GM12873 (cell line): ENCODE measurements around the gene PLA2G2A.

Experiments used
- TF ChIP-seq, protein P1 (sequence below): IDR thresholded peaks from 2 replicates; pipeline ENCODE4 v1.5.1; 2012; ENCODE audit warnings: low read depth, mild to moderate bottlenecking, moderate library complexity, low read length, control low read depth; ENCODE audit not compliant: insufficient read depth; ENCODE audit errors: missing control alignments

Gene PLA2G2A

DNA sequence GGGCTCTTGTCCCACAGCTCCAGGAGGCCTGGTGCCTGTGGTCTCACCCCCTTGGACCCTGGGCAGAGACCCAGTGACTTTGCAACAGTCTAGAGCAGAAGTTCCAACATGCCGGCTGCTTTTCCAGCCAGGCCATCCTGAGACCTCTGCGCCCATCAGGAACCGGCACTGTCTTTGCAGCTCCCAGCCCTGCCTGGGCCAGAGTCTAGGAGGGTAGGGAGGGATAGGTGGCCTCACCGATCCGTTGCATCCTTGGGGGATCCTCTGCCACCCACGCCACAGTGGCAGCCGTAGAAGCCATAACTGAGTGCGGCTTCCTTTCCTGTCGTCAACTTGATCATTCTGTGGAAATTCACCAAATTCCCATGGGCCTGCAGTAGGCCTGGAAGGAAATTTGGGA, 1.3 kb downstream of the PLA2G2A start:
- TF ChIP-seq, protein P1, sequence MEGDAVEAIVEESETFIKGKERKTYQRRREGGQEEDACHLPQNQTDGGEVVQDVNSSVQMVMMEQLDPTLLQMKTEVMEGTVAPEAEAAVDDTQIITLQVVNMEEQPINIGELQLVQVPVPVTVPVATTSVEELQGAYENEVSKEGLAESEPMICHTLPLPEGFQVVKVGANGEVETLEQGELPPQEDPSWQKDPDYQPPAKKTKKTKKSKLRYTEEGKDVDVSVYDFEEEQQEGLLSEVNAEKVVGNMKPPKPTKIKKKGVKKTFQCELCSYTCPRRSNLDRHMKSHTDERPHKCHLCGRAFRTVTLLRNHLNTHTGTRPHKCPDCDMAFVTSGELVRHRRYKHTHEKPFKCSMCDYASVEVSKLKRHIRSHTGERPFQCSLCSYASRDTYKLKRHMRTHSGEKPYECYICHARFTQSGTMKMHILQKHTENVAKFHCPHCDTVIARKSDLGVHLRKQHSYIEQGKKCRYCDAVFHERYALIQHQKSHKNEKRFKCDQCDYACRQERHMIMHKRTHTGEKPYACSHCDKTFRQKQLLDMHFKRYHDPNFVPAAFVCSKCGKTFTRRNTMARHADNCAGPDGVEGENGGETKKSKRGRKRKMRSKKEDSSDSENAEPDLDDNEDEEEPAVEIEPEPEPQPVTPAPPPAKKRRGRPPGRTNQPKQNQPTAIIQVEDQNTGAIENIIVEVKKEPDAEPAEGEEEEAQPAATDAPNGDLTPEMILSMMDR = no peak

DNA sequence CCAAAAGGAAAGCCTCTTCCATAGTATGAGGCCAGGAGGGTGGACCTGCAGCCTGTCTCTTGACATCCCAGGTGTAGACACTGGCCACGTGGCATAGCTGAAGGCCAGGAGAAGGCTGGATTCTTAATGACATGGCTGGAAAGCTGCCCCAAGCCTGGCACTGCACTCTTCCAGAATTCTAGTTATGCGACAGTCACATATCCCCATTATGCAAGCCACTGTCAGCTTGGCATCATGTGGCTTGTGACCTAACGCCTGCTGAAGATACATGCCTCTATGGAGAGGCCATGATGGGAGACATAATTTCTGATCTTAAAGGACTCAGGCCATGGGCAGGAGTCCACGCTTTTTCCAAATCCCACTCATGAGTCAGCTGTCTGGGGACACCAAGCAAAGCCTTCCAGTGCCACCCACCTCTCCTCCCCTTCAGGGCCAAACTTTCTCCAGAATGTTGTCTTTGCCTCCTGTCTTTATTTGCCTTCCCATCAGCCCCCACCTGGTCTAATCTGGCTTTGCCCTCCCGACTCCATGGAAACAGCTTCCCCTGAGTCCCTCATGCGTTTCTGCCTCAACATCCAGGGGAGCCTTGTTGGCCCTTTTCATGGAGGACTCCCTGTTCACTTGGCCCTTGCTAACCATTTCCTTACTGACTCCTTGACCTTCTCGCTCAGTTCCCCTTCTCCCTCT, 3.0 kb downstream of the PLA2G2A start:
- TF ChIP-seq, protein P1 = no peak

- TF ChIP-seq, protein P1 = no peak
Observed at GRCh38 chr1:19975423-19976193, 3.8 kb downstream of the PLA2G2A start.

DNA sequence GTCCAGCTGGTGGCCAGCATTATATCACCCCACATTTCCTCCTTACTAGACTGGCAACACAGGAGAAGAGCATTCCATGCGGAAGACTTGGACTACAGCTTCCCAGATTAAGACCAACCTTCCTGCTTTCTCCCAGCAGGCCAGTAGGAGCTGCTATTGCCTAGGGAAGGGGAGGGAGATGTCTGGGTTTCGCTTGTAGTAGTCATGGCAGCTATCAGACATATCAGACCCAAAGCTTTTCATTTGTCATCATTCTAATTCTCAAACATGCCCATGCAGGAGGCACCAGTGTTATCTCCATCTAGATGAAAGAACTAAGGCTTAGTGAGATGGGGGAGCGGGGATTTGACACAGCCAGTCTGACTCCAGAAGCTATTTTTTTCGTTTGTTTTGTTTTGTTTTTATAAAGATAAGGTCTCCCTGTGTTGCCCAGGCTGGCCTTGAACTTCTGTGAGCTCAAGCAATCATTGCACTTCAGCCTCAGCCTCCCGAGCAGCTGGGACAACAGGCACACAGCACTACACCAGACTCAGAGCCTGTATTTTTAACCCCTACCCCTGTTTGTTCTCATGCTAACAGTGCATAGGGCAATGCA, 4.5 kb downstream of the PLA2G2A start:
- TF ChIP-seq, protein P1 = peak; percentile 86

DNA sequence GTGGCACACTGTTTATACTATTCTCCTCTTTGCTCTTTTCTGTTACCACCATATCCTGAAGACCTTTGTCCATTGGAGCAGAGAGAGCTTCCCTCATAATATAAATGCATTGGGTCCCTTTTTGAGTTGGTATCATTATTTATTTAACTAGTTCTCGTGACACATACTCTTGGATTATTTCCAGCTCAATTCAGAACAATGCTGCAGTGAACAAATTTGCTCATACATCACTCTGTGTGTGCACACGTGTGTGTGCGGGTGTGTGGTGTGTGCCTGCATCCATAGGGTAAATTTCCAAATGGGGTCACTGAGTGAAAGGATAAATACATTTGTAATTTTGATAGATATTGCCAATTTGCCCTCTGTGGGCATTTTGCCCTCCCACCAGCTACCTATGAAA, 5.8 kb downstream of the PLA2G2A start:
- TF ChIP-seq, protein P1 = no peak

DNA sequence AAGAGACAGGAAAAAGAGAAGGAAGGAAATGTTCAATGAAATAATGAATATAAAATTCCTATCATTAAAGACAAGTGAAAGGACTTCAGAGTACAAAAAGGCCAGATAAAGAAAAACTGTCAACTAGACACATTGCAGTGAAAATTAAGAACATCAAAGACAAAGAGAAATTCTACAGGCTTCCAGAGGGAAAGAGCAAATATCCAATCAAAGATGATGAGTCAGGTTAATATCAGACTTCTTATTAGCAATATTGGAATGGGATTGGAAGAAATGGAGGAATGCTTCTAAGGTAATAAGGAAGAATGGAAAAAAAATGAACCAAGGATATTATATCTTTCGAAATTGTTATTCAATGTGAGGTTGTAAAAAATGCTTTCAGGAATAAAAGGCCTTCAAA, 7.8 kb downstream of the PLA2G2A start:
- TF ChIP-seq, protein P1 = no peak

- TF ChIP-seq, protein P1 = no peak
Observed at GRCh38 chr1:19969898-19970660, 9.3 kb downstream of the PLA2G2A start.
